Forelimb muscle (tissue), 1 donor: ENCODE results near the gene SERHL2. TPM values are rescaled to one million over a fixed set of nuclear protein-coding genes. Genes with fewer than 3 reads are reported as not detected.
"Not testable (repeated sequence)": the region's sequence is repeated elsewhere in the genome, so short reads cannot be mapped to it uniquely, and the experiment has no call there.

Source experiments
- DNase-seq: peaks from one replicate; pipeline ENCODE4 v3.0.0-alpha.2; 2013; ENCODE audit warnings: low read depth
- polyA plus RNA-seq: library from polyadenylated mRNA; unstranded; fragments of 120-200 nt; gene quantifications from one replicate; pipeline ENCODE4 v1.2.1, GENCODE V29; 2013; ENCODE audit not compliant: insufficient read length

Gene SERHL2, protein sequence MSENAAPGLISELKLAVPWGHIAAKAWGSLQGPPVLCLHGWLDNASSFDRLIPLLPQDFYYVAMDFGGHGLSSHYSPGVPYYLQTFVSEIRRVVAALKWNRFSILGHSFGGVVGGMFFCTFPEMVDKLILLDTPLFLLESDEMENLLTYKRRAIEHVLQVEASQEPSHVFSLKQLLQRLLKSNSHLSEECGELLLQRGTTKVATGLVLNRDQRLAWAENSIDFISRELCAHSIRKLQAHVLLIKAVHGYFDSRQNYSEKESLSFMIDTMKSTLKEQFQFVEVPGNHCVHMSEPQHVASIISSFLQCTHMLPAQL
- 3.2 TPM for polyA plus RNA-seq

GRCh38 chr22:42553475-42554361 lies at the start of gene SERHL2:
SERHL2 (plus strand) TSS chr22:42553956; CDS start chr22:42554021, 65 bp downstream.
- DNase-seq, result peak; percentile 34

- not testable (repeated sequence) for DNase-seq
Observed at GRCh38 chr22:42508327-42508974, 45.3 kb upstream of the SERHL2 start.

- DNase-seq, result not testable (repeated sequence)
Observed at GRCh38 chr22:42508975-42509364, 44.8 kb upstream of the SERHL2 start.

- no peak for DNase-seq
Observed at GRCh38 chr22:42509548-42509947, 44.2 kb upstream of the SERHL2 start.

GRCh38 chr22:42511401-42511891 lies 42.3 kb upstream of the SERHL2 start:
- no peak for DNase-seq

- peak; percentile 25 for DNase-seq
Observed at GRCh38 chr22:42512273-42512990, 41.3 kb upstream of the SERHL2 start.

- DNase-seq, result not testable (repeated sequence)
Observed at GRCh38 chr22:42514331-42514730, 39.4 kb upstream of the SERHL2 start.

- not testable (repeated sequence) for DNase-seq
Observed at GRCh38 chr22:42515304-42515703, 38.5 kb upstream of the SERHL2 start.

DNA sequence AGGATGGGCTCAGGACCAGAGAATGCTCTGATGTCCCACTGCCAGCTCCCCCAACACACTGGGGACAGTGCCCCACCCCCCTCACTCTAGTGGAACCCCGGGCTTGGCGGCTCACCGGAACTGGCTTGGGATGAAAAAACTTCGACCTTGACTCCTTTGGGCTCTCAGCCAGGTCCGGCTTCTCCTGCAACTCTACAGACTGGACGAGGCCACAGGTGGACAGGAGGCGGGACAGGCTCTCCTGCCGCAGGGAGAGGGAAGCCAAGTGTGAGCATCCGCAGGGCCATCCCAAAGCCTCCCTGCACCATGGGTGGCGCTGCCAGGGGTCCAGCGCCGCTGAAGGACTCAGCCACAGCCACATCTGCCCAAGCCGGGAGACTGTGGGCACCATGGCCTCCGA lies 37.9 kb upstream of the SERHL2 start:
- no peak for DNase-seq

GRCh38 chr22:42517103-42517502 lies 36.7 kb upstream of the SERHL2 start:
- not testable (repeated sequence) for DNase-seq

GRCh38 chr22:42518638-42519524 lies 34.9 kb upstream of the SERHL2 start:
- DNase-seq, result not testable (repeated sequence)

- DNase-seq, result peak; percentile 19
Observed at GRCh38 chr22:42519525-42520401, 34.0 kb upstream of the SERHL2 start, which contains the start of gene RRP7A. RRP7A (minus strand) TSS chr22:42519796; CDS start chr22:42519786, 10 bp downstream.

DNA sequence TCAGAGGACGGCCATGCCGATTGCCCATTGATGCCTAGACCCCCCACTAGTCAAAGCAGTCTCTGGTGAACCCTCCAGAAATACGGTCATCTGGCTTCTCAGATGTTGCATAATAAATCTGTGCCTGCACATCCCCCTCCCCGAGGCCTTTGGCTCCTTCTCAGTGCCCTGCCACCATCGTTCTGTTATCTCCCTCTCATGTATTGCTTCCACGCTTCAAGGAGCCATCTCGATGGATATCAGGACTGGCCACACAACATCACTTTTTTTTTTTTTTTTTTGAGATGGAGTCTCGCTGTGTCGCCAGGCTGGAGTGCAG lies 32.6 kb upstream of the SERHL2 start:
- DNase-seq, result no peak

DNA sequence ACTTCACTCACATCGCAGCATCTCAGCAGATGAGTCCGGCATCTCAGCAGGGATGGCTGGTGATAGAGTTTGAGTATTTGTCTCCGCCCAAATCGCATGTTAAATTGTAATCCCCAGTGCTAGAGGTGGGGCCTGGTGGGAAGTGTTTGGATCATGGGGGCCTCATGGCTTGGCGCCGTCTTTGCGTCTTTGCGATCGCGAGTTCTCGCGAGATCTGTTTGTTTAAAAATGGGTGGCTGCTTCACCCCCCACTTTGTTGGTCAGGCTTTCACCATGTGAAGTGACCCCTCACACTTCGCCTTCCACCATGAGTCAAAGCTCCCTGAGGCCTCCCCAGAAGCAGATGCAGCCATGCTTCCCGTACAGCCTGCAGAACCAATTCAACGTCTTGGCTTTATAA lies 31.2 kb upstream of the SERHL2 start:
- DNase-seq, result no peak

GRCh38 chr22:42528591-42529307 lies 25.0 kb upstream of the SERHL2 start:
- no peak for DNase-seq

DNA sequence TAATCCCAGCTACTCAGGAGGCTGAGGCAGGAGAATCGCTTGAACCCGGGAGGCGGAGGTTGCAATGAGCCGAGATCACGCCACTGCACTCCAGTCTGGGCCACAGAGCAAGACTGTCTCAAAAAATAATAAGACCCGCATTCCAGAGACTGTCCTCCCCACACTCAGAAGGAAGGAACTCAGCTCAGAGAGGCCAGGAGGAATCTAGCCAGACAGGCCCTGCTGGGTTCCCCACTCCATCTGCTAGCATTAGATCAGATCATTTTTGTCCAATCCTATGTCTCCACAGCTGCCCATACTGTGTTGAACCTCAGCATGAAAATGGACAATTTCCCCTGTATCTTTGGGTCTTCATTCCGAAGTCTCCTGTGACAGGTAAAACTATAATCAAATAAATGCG lies 24.3 kb upstream of the SERHL2 start:
- DNase-seq, result not testable (repeated sequence)

- DNase-seq, result not testable (repeated sequence)
Observed at GRCh38 chr22:42531401-42532084, 22.2 kb upstream of the SERHL2 start.

DNA sequence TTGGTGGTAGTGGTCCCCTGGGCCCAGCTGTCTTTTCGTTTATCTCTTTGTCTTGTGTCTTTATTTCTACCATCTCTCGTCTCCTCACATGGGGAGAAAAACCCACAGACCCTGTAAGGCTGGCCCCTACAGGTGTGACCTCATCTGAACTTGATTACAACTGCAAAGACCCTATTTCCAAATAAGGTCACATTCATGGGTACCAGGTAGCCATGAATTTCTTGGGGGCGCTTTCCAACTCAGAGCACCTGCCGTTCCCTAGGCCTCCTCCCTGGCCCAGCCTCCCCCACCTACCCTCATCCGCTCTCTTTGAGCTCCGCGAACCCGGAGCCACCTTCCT lies 20.1 kb upstream of the SERHL2 start:
- DNase-seq, result no peak
